ENCODE measurements around the gene TTC22.

Gene TTC22

DNA sequence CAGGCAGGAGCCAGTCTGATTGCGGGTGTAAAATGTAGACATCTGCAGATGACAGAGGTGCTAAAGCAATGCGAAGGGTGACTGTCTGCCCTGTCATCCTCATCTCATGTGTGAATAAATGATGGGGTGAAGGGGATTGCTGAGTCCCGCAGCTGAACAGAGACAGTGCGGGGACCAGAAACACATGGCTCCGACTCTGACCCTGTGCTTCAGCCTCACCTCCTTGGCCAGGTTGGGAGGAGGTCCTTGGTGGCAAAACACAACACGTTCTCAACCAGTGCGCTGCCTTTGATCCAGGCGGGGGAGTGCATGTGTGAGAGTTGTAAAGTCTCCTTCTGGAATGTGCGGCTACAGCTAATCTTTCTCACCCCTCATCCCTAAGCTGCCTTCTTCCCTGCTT, 32.0 kb upstream of the TTC22 start:
- DNase-seq = no peak

DNA sequence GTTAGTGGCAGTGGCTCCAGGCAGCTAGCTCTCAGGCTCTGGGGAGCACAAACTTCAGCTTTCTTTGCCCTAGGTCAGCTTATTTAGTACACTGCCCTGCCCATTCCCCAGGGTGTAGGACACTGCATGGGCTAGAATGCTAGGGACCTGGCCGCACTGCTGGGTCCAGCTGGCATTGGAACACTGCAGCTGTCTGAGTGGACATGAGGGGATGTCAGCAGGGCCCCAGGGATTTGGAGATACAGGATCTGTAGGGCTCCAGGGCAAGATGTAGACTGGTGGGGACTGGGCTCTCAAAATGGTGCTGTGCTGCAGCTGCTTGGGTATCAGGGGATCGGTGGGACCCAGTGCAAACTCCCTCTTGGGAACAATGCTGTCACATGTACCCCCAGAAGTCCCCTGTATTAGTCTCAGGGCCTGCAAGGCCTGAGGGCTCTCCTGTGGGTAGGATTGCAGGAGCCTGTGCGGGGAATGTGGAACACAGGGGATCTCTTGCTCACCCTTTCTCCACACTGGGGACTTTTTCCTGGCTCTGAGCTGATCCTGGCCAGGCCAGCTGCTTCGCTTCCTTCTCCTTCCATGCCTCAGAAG, 25.2 kb upstream of the TTC22 start:
- DNase-seq = no peak

DNA sequence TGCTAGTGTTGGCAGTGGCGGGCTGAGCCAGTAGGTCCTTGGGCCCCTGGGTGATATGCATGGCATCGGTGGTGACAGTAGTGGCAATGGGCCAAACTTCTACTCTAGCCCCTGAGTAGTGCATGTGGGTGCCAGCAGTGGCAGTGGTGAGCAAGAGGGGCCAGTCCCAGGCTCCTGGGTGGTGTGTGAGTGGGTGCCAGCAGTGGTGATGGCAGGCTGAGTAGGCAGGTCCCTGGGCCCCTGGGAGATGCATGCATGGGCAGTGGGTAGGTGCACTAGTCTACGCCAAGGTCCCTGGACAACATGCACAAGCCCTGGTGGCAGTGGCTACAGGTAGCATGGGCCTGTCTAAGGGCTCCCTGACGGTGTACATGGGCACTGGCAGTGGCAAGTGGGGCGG, 24.6 kb upstream of the TTC22 start:
- DNase-seq = no peak

DNA sequence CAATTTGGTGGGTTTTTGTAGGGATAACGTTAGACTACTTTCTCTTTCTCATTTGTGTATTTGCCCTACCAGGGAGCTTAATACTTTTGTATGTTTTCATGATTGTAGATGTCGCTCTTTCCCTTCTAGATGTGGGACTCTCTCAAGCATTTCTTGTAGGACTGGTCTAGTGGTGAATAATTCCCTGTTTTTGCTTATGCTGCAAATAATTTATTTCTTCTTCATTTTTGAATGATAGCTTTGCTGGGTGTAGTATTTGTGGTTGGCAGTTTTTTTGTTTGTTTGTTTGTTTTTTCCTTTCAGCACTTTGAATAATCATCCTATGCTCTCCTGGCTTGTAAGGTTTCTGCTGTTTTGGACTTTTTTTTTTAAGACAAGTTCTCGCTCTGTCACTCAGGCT, 22.5 kb upstream of the TTC22 start:
- no peak for DNase-seq

DNA sequence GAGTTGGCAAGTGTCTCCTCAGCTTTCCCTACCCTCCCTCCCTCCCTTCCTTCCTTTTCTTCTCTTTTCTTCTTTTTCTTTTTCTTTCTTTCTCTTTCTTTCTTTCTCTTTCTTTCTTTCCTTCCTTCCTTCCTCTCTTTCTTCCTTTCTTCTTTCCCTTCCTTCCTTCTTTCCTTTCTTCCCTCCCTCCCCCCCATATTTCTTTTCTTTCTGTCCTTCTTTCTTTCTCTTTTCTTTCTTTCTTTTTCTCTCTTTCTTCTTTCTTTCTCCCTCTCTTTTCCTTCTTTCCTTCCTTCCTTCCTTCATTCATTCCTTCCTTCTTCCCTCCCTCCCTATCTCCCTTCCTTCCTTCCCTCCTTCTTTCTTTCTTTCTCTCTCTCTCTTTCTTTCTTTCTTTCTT, 18.6 kb upstream of the TTC22 start:
- DNase-seq = no peak

DNA sequence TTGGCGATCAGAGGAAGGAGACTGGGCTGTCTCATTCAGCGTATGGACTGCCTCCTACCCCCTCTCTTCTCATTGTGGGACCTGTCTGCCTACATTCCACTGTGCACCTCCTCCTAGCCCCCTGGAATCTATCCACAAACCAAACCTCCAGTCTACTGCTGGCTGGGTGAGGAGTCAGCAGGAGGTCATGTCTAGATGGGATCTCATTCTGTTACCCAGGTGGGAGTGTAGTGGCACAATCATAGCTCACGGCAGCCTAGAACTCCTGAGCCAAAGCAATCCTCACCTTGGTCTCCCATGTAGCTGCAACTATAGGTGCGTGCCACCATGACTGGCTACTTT, 18.0 kb upstream of the TTC22 start:
- no peak for DNase-seq

DNA sequence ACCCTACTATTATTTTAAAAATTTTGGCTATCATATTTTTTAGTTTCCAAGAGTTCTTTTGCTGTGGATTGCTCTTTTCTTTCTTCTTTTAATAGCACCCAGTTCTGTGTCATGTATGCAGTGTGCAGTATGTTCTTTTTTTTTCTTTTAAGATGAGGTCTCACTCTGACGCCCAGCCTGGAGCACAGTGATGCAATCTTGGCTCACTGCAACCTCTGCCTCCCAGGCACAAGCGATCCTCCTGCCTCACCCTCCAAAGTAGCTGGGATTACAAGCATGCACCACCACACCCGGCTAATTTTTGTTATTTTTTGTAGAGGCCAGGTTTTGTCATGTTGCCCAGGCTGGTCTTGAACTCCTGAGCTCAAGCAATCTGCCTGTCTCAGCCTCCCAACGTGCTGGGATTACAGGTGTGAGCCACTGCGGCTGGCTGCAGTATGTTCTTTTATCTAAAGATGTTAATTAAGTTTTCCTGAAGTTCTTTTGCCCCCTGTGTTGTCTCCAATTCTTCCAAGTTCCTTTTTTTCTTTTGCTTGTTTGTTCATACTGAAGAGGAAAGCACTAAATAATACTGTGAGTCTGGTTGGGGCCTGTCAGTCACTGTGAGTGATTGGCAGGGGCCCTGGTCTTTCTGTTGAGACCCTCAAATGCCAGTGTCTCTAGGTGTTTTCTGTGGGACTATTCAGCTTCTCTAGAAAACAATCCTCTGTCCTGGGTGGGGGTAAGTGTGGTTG, 17.5 kb upstream of the TTC22 start:
- DNase-seq = no peak

DNA sequence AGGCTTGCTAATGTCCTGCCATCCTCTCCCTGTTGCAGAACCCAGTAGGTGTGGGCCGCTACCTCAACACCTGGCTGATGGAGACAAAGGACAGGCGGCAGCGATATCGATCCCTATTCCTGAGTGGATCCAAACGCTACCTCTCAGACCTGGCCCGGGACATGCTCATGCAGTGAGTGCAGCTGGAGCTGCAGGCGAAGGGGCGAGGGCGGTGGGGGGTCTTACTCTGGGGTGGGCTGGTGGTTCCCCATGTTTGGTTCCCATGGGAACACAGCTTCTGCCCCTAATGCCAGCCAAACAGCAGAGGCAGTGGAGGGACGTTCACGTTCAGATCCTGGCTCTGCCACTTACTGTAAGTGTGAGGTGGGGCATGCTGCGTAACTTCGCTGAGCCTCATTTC, 15.8 kb upstream of the TTC22 start:
- no peak for DNase-seq

DNA sequence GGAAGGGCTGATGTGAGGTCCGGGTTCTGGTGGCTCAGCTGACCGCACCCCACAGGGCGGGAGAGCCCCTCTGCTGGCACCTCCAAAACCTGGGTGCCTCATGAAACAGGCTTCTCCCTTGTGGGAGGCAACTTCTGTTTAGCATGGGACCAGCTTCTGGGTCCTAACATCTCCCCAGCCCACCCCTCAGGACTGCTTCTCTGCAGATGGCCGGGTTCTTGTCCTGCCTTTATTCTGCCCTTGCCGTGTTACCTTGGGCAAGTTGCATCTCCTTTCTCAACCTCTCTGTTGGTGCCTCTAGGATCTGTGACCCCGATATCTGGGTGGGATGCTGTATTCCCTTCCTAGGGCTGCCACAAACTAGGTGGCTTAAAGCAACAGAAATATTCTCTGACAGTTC, 15.0 kb upstream of the TTC22 start:
- no peak for DNase-seq

DNA sequence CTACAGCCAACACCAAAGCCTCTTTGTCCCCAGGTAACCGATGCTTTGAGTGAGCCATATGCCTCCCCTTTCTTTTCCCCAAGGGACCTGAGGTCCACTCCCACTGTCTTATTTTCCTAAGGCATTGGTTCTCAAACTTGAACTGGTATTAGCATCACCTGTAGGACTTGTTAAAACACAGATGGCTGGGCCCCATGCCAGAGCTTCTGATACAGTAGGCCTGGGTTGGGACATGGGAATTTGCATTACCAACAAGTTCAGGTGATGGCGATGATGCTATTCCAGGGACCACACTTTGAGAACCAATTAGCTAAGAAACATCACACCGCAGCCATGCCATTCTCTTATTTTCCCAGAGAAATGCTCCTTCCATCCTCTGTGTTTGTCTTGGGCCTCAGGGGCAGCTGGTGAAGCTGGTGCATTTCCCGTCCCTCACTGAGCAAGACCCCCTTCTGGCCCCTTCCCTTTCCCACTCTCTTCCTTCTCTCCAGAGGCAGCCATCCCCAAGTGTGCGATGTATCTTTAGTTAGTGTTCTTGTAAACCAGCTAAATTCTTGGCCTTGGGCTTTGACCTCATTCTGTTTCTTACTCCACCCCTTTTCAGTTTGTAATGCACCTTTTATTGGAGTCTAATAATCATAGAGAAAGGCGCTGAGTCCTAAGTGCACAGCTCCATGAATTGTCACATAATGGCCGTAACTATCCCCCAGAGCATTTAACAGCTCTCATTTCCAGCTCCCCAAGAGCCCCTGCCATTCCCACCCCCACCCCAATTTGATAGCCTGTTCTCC, 14.2 kb upstream of the TTC22 start:
- DNase-seq = no peak

DNA sequence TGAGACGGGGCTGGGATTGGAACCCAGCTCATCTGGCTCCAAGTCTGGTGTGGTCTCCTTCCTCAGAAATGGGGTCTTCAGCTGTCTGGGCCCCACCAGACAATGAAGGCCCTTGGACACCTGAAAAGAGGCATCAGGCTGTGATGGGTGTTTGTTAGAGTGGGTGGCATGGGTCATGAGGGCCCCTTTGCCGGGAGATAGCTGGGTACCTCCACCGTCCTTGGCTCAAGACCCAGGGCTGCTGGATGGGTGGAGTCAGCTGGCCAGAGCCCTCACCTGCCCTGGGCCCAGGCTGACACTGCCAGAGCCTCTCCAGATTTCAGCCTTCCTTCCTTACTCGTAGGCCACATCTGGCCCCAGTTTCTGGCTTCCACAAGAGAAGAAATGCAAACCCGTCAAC, 13.4 kb upstream of the TTC22 start:
- DNase-seq = no peak

DNA sequence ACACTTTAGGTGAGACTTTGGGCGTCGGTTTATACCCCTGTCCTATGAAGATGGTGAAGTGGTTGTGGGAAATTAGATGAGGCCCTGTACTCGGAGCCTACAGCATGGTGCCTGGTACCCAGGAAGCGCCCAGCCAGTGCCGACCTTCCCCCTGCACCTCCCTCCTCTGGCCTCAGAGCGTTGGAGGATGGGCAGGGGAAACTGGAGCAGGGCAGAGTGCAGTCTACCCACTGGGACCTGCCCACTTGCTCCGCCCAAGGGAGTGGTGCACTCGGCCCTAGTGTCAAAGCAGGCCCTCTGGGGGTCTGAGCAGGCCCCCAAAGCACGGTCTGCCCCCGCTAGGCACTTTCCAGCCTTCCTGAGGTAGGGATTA, 13.0 kb upstream of the TTC22 start:
- no peak for DNase-seq

DNA sequence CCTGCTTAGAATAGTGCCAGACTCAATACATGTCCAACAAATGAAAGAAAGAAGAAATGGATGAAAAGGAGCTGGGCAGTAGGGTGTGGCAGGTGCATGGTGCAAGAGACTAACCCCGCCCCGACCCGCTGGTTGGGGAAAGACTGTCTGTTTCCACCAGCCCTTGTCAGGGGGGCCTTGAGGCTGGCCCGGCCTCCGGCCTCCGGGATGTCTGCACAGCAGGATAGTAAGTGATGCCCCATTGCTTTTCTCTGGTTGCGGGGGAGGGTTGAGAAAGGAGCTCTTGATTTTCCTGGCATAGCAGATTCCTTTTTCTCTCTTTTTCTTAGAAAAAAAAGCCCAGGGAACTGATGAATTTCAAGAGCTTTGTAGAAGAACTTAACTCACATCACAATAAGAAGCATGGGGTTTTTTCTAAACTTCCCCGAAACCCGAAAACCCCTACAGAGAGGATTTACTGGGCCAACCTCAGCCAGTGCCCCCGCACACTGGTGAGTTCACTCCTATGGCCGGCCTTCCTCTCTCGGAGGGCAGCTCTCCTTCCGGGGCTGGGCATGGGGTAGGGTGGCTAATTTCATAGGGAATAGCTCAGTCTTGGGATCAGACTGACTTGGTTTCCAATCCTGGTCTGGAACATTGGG, 12.5 kb upstream of the TTC22 start:
- peak; percentile 70 to 80 (median 73) for DNase-seq

DNA sequence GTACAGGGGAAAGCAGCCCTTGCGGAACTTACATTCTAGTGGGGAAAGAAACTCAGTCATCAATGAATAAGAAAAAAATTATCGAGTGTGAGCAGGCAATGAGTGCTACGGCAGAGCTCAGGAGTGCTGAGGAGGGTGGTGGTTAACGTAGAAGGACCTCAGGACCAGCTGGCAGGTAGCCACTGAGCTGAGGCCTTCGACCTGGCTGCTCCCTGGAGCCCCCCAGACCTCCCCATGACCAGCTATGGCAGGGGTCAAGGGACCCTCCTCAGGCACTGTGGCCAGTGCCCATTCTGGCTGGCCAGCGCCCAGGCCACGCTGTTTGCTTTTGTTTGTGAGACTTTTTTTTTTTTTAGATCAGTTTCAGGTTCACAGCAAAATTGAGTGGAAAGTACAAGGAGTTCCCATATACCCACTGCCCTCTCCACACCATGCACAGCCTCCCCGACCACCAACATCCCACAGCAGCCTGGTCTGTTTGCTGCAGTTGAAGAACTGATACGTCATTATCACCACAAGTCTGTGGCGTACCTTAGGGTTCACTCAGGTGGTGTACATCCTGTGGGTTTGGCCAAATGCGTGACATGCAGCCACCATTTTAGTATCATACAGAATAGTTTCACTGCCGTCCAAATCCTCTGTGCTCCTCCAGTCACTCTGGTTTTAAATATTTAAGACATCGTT, 11.8 kb upstream of the TTC22 start:
- peak in 1 of 3 donors; percentile 25 for DNase-seq

DNA sequence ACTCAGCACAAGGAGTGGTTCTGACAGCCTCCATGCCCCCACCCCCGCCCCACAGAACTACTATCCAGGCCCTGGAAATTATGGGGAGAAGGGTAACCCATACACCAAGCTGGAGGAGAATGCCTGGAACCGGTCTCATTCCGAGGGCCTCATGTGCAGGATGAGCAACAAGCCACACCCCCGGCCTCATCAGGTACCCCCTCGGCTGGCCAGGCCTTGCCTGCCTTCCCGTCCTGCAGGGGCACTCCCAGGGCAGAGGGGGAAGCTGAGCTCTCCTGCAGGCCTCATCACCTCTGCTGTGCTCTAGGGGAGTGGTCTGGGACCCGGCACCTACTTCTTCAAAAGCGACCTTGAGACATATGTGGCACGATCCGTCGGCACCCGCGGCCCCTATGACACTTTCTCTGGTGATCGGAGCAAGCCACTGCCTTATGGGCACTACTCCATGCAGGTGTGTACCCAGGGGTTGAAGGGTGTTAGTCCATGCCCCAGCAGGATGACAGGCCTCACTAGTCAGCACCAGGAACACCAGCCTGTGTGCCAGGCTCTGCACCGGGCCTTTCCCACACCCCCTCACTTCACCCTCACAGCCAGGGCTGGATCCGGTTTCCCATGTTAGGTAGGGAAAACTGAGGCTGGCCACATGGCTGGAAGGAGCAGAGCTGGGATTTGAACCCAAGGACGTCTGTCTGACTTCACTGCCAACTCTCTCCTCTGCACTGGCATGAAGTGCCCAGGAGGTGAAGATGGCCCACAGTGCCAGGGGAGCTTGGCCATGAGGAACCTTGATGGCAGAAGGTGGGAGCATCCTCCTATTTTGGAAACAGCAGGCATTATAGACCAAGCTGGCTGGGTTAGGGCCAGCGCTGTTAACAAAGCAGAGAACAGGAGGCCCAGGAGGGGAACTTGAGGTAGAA, 10.9 kb upstream of the TTC22 start:
- DNase-seq = no peak

DNA sequence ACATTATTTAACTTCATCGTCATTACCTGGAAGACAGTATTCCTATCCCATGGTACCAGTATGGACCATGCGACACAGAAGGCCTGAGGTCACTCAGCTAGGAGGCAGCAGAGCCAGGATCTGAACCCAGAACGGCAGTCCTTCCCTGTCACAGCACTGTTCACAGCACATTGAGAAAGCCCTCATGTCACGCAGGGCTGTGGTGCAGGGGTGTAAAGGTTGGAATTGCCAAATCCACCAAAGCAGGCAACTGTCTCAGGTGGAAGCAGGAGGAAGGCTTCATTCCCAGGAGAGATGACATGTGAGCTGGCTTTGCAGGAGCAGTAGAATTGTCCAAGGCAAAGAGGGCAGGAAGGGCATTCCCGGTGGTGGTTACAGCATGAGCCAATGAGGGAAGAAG, 9.9 kb upstream of the TTC22 start:
- DNase-seq = no peak

DNA sequence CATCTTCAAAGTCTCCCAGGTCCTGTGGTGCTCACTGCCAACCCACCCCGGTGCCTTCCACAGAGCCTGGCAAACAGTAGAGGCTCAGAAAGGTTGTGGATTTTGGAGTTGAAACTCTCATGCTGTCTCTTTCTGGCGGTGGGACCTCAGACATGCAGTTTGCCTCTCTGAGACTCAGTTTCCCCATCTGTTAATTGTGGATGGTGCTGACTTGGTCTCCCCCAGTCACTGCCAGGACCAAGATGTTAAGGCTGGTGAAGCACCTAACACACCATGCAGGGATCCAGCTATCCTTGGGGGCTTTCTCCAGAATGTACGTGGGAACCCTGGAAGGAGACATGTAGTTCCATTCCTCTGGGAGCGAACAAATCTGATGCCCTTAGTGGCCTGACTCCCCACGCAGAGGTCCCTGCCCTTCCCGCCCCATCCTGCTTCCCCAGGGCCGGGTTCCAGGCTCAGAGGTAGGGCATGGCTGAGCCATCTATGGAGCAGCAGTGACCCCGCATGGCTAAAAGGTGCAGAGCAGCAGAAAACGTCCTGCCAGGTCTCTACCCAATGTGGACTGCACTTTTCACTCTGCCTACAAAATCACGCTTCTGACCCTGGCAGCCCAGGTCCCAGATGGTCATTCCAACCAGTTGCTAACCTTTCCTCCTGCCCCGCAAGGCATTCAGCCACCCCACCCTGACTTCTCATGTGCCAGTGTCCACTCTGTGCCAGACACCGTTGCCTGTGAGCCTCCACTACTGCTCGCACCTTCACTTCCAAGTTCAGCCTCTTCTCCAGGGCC, 9.2 kb upstream of the TTC22 start:
- peak; percentile 66 to 80 (median 76) for DNase-seq

DNA sequence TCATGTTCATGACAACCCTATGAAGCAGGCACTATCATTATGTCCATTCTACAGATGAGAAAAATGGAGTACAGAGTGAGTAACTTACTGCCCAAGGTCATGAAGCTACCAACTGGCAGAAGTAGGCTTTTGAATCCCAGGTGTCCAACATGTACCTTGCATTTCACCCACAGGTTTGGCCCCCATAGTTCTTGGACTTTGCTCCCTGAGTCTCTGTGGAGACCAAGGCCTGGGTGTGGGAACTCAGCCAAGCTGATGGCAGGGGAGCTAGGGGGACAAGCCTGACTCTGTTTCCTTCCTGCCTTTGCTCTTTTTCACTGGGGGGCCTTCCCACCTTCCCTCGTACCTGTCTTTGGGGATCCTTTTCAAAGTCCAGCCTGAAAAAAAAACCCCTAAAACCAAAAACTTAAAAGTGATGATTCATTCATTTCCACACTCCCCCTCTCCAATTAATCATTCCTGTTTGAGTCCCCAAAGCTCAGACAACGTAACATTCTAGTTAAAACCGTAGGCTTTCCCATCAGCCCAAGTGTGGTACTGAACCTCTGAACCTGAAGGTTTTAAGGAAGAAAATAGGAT, 8.5 kb upstream of the TTC22 start:
- no peak for DNase-seq

DNA sequence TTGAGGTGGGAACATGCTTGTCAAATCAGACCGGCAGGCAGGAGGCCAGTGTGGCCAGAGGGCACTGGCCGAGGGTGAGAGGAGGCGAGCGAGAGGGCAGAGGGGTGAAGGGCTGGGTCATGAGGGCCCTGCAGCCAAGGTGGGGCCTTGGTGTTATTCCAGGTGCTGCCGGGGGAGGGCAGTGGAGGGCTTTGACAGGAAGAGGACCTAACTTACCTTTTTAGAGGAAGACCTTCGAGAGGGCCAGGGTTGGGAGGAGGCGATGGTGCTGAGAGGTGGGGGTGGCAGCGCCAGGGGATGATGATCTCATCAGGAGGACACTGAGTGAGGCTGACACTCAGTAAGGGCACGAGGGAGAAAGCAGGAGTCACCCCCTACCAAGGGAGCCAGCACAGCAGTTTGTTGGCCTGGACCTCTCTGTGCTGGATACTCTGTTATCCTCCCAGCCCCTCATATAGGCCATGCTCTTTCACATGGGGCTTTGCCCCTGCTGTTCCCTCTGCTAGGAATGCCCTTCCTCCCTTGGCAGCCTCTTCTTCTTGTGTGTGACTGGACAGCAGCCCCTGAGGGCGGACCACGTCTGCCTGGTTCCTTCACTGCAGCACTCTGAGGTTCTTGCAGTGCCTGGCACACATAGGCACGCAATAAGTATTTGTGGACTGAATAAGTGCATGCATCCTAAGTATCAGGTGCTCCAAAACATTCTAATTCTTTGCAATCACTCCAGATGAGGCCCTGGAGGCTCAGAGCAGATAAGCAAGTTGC, 7.5 kb upstream of the TTC22 start:
- DNase-seq = no peak

DNA sequence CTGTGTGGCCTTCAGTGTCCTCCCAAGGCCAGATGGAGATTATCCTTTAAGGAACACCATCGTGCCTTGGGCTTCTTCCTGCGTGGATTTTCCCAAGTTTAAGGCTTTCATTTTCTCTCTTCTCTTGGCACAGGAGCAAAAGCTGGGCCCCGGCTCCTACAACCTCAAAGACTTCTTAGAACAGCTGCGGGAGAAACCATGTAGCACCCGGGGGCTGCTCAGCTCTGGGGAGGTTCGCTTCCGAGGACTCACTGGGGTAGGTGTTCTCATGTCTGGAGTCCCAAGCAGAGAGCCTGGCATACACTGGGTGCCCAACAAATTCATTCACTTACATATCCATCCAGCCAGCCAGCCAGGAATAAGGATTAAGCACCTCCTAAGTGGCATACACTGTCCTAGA, 6.6 kb upstream of the TTC22 start:
- no peak for DNase-seq
